Sigmoid colon (tissue), 4 donors: ENCODE results near the gene PRDM5.

Experiments used
- CTCF ChIP-seq, 4 experiments: fragments of 450-650 bp in 3 of 4; fragments of 200-600 bp in 1 of 4; IDR thresholded peaks; one replicate each; pipeline ENCODE4 v1.5.1; 2016 to 2019; ENCODE audit warnings: antibody characterized with exemption in 4 of 4, mild to moderate bottlenecking in 3 of 4, moderate library complexity in 2 of 4
- EP300 ChIP-seq, 4 donors: sonication (generic); formaldehyde crosslinking; IDR thresholded peaks; one replicate each; pipeline ENCODE4 v1.6.1; 2017; ENCODE audit warnings: antibody characterized with exemption in 4 of 4
- POLR2A ChIP-seq, 2 donors: fragments of 450-650 bp; IDR thresholded peaks; one replicate each; pipeline ENCODE4 v1.6.1; 2016; ENCODE audit warnings: antibody characterized with exemption in 2 of 2, mild to moderate bottlenecking in 2 of 2, moderate library complexity in 2 of 2
- POLR2AphosphoS5 ChIP-seq, 4 donors: sonication (generic); formaldehyde crosslinking; IDR thresholded peaks; one replicate each; pipeline ENCODE4 v1.6.1; 2017; ENCODE audit warnings: antibody characterized with exemption in 4 of 4

- TF ChIP-seq CTCF (IDR thresholded peaks at IDR 0.05): no peak
- no peak for TF ChIP-seq POLR2A (IDR thresholded peaks at IDR 0.05)
- TF ChIP-seq POLR2AphosphoS5 (IDR thresholded peaks at IDR 0.05): no peak
- no peak for TF ChIP-seq EP300 (IDR thresholded peaks at IDR 0.05)
Measured at GRCh38 chr4:120926358-120927025, 4.0 kb upstream of the PRDM5 start.
